ENCODE data around the gene NBPF6. TPM values are rescaled to one million over a fixed set of nuclear protein-coding genes. Genes with fewer than 3 reads are reported as not detected.
"Not testable (repeated sequence)": the region's sequence is repeated elsewhere in the genome, so short reads cannot be mapped to it uniquely, and the experiment has no call there.

Gene NBPF6
- total RNA-seq, 1 experiment from 2014 or later = not detected

DNA sequence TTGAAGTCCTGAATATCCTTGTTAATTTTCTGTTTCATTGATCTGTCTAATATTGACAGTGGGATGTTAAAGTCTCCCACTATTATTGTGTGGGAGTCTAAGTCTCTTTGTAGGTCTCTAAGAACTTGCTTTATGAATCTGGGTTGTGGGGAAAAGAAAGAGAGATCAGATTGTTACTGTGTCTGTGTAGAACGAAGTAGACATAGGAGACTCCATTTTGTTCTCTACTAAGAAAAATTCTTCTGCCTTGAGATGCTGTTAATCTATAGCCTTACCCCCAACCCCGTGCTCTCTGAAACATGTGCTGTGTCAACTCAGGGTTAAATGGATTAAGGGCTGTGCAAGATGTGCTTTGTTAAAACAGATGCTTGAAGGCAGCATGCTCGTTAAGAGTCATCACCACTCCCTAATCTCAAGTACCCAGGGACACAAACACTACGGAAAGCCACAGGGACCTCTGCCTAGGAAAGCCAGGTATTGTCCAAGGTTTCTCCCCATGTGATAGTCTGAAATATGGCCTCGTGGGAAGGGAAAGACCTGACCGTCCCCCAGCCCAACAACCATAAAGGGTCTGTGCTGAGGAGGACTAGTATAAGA, 67.3 kb downstream of the NBPF6 start:
- H3K4me3 Mint-ChIP-seq; H3K36me3 Mint-ChIP-seq (ENCODE audit: insufficient read depth in 1 of 3, low read depth in 3 of 3); H2BK120ac ChIP-seq (ENCODE audit: low read depth, low read length, poor library complexity, severe bottlenecking); H3K79me2 ChIP-seq (ENCODE audit: insufficient read depth, low read length); DNase-seq; H3K9me3 Mint-ChIP-seq; H3K79me1 ChIP-seq (ENCODE audit: insufficient read depth, low read depth, low read length, poor library complexity, severe bottlenecking); H3K27me3 Mint-ChIP-seq (ENCODE audit: low read depth); H2AK5ac ChIP-seq (ENCODE audit: insufficient read length, low read length); H4K5ac ChIP-seq (ENCODE audit: insufficient read length, low read depth, low read length); H3K18ac ChIP-seq (ENCODE audit: insufficient read length, low read depth, low read length); H3K27ac Mint-ChIP-seq; H3K23me2 ChIP-seq (ENCODE audit: insufficient read length, low read depth, low read length, poor library complexity, severe bottlenecking); H2BK12ac ChIP-seq (ENCODE audit: insufficient read length, low read depth, low read length); H3K23ac ChIP-seq (ENCODE audit: insufficient read length, low read depth, low read length); H3K4me1 ChIP-seq (ENCODE audit: insufficient read depth, low read length); H3T11ph ChIP-seq (ENCODE audit: low read length); H4K8ac ChIP-seq (replicated peaks; ENCODE audit: insufficient read length, low read depth, low read length); H3K27ac ChIP-seq (ENCODE audit: insufficient read length, low read depth, low read length); H3K56ac ChIP-seq (ENCODE audit: insufficient read length, low read depth, low read length); H3K4ac ChIP-seq (ENCODE audit: low read depth, low read length); H4K20me1 ChIP-seq (ENCODE audit: control insufficient read depth, insufficient read depth, insufficient read length); H3K14ac ChIP-seq (ENCODE audit: insufficient read depth, low read length); H2BK15ac ChIP-seq (ENCODE audit: low read depth, low read length); H3K4me2 ChIP-seq (ENCODE audit: insufficient read depth, insufficient read length, low read length); H2BK20ac ChIP-seq (ENCODE audit: low read depth, low read length, poor library complexity, severe bottlenecking); H3K27me3 ChIP-seq (ENCODE audit: insufficient read depth, low read length); H3K9me3 ChIP-seq (ENCODE audit: control insufficient read depth, low read depth, low read length); H2AFZ ChIP-seq (ENCODE audit: low read length); H2BK5ac ChIP-seq (ENCODE audit: insufficient read length, low read length); H4K91ac ChIP-seq (ENCODE audit: insufficient read length, low read depth, low read length); H3K9ac ChIP-seq (ENCODE audit: extremely low read depth, insufficient read length, low read length): not testable (repeated sequence)
- WGBS (ENCODE audit: extremely low coverage, insufficient read length, low lambda C conversion rate) = no CpG with 5 or more reads among the region's 6 CpGs
- H3K4me1 Mint-ChIP-seq = peaks cover 7 to 25% of the 10 kb centered on the region in 2 experiments

Other genes with a start within 250 kb of the NBPF6 start
- 35.1 and 35.9 TPM in 2 replicates for gene SLC25A24, start 250.0 kb upstream of the NBPF6 start, total RNA-seq (2021)
- not detected in 2 replicates for gene NBPF4, start 206.3 kb upstream of the NBPF6 start, total RNA-seq (2021)
- gene EEIG2, start 109.8 kb downstream of the NBPF6 start, total RNA-seq (2021) = 16.9 and 17.0 TPM in 2 replicates
- 6.2 and 6.6 TPM in 2 replicates for gene HENMT1, start 210.8 kb downstream of the NBPF6 start, total RNA-seq (2021)
- 60.0 and 60.1 TPM in 2 replicates for gene PRPF38B, start 242.0 kb downstream of the NBPF6 start, total RNA-seq (2021)